NCI-H748 (cell line): Measurements from ENCODE around the gene PPP6R2.

Source experiments
- DNase-seq: peaks from one replicate; lab custom pipeline; 2025; ENCODE audit not compliant: unreplicated experiment; lab: John Stamatoyannopoulos, UW

Gene PPP6R2, protein sequence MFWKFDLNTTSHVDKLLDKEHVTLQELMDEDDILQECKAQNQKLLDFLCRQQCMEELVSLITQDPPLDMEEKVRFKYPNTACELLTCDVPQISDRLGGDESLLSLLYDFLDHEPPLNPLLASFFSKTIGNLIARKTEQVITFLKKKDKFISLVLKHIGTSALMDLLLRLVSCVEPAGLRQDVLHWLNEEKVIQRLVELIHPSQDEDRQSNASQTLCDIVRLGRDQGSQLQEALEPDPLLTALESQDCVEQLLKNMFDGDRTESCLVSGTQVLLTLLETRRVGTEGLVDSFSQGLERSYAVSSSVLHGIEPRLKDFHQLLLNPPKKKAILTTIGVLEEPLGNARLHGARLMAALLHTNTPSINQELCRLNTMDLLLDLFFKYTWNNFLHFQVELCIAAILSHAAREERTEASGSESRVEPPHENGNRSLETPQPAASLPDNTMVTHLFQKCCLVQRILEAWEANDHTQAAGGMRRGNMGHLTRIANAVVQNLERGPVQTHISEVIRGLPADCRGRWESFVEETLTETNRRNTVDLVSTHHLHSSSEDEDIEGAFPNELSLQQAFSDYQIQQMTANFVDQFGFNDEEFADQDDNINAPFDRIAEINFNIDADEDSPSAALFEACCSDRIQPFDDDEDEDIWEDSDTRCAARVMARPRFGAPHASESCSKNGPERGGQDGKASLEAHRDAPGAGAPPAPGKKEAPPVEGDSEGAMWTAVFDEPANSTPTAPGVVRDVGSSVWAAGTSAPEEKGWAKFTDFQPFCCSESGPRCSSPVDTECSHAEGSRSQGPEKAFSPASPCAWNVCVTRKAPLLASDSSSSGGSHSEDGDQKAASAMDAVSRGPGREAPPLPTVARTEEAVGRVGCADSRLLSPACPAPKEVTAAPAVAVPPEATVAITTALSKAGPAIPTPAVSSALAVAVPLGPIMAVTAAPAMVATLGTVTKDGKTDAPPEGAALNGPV

DNA sequence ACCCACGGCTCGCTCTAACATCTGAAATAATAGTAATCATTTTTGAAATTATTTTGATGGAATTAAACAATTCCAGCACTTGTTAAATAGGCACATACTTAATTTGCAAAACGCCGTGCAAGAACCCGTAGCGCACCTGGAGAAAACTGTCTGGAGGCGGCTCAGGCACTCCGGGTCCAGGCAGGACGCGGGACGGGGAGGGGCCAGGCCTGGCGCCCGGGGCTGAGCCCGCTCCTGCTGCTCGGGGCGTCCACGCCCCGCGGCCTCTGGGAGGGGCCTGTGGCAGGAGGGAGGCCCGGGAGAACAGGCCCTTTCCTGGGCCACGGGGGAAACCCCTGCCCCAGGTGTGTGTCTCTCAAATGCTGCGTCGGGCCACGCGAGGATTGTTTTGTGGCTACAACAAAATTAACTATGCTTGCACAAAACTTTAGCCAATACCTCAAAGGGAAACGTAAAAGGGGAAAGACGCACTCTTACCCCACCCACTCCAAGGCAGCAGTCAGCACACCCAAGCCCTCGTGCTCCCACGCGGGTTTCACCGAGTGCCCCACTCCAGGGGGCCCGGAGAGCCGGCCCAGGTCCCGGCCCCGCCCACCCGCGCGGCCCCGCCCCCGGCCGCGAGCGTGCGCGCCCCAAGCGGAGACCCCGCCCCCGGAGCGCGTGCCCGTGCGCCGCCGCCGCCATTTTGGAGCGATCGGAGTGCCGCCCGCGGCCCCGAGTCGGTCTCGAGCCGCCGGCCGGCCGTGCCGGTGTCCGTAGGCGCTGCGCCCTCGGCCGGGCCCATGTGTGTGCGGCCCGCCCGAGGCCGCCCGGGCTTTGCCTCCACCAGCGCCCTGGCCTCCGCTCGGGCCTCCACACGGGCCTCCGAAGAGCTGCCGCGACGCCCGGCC, at the start of gene PPP6R2:
PPP6R2 (plus strand) TSS at position 677 of the 890 bp plus-strand sequence. CDS start 50,582 bp downstream, outside the sequence.
- peak; percentile 78 for DNase-seq

DNA sequence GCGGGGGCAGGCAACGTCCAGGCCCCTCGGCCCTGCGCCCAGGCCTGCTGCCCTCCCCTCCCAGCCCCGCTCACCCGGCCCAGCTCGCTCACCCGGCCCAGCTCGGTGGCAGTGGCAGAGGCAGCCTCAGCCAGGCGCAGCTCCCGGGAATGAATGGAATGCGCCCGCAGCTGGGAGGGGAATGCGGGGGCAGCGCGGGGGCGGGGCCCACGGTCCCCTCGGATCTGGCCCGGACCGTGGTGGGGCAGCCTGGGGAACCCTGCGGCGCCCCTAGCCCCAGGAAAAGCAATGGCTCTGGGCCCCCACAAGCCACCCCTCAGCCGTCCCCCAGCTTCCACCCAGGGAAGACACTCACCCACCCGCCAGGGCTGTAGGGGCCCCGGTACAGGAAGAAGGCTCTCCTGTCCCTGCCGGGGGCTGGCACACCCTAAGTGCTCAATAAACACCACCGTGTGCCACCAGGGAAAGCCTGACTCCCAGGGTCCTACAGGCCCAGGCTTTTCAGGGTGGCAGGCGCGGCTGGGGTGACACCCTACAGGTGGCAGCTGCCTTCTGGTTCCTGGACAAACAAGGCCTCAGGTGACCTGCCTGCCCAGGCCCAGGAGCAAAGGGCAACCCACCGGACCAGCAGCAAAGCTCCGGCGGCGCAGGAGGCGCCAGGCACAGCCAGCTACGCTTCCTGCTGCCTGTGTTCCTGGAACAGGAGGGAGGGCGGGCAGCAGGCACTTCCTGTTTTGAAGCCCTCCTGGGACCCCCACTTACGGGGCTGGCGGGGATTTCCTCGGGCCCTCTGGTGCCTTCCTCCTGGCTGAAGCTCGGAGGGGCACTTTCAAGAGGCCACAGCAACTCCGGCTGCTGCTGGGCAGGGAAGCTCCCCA, 49.4 kb upstream of the PPP6R2 start:
- DNase-seq = no peak

DNA sequence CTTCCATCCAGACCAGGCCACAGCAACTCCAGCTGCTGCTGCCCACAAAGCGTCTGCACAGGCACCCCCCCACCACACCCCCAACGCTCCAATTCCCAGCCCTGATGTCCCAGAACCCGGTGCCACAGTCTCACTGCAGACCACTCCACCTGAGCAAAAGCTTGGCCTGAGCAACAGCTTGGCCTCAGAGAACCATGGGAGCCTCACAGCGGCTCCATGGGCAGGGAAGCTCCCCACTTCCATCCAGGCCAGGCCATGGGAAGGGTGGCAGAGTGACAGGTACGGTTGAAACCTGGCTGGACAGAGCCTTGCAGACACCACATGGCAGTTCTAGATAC, 48.8 kb upstream of the PPP6R2 start:
- DNase-seq = no peak

DNA sequence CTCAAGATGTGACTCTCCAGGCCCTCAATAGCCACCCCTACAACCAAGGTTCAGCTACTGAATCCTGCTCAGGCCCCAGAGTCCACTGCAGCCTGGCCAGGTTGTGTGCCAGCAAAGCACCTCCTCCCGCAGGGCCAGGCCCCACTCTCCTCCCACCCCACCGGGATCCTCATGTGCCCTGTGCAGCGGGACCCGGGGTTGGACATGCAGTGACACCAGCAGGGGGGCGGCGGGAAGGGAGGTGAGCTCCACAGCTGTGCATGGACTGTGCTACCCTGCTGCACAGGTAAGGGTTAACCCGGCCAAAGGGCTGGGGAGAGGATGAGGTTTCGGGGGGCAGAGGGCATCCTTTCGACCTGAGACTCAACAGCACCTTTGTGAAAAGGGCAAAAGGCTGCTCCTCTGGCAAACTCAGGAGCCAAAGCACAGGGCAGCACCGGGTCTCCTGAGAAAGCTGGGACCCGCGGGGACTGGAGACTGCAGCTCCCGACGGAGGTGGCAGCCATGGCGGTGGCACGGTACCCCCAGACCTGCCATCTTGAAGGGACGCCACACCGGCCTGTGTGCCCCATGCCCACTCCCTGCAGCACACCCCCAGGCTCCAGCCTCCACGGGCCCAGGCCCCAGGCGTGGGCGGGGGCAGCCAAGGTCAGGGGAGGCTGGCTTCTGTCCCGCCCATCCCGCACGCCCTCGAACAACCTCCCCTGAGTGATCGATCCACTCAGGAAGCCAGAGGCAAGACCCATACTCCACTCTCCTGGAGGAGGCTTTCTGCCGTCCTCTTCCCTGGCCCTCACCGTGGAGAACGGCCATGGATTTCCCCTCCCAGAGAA, 46.3 kb upstream of the PPP6R2 start:
- DNase-seq = no peak

DNA sequence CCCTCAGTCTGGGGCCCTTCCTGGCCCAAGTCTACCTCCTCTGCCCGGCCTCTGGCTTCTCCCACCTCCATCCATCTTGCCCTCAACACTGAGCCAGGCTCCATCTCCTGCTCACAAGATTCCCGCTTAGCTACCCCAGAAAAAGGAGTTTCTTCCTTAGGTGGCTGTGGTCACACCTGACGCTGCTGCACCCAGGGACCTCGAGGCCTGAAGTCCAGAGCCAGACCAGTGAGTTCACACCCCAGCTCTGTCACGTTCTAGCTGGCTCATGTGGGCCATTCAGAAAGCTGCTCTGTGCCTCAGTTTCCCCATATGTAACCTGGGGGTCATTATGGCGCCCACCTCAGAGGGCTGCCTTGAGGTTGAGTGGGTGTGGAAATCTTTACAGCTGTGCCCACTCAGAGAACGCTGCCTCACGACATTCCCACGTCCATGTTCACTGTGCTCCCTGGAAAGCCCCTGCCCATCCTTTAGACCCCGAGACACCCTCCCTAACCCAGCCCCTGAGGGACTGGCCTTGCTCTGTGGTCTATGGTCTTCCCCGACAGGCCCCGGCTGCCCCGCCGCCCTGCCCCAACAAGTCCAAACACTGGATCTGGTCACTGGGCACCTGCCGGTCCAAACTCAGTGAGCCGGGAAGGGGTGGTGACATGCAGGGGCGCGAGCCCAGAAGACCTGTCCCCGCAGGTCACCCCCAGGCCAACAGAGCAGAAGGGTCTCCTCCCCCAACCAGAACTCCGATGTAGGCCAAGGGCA, 45.4 kb upstream of the PPP6R2 start:
- DNase-seq = no peak

DNA sequence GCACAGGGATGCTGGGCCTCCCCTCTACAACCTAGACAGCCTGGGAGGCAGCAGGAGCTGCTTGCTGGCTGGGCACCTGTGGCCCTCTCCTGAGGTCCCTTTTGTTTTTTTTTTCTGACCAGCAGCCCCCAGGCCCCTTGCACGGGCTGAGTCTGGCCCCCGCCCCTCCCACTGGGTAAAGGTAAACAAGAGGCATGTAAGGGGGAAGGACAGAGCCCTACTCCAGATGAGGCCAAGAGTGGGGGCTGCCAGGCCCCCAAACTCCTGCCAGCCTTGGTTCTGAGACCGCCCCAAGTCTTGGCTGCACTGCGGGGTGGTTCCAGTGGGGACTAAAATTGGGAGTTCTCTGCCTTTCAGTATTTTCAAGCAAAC, 44.9 kb upstream of the PPP6R2 start:
- DNase-seq = no peak

DNA sequence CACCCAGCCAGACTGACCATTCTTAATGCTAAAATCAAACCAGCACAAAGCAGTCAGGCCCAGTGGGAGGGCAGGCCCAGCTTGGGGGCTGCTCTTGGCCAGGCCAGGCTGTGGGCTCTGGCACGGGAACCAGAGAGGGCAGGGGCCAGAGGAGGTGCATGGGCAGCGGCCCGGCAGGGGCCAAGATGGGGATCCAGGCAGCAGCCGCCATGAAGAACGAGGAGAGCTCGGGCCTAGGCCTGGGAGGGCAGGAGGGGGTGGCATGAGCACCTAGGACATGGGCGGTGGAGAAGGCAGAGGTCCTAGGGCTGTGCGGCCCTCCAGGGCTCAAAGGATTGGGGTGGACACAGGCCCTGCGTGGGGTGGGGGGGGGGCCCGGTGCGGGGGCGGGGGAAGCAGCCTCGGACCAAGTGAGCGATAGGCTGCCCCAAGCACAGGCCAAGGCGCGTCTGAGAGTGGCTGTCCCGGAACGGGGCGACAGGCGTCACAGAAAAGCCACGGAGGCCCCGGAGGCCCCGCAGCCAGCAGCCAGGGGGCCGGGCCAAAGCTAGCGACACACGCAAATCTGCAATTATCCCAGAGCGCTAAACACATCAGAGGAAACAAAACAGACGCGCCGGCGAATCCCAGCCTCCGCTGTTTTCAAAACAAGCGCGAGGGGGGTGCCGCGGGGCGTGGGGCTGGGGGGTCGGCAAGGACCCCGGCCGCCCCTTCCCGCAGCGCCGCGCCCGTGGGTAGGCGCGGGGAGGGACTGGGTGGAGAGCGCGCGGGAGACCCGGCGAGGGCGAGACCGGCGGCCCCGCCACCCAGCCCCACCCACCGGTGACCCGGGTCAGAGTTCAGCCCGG, 44.0 kb upstream of the PPP6R2 start:
- peak; percentile 48 for DNase-seq

DNA sequence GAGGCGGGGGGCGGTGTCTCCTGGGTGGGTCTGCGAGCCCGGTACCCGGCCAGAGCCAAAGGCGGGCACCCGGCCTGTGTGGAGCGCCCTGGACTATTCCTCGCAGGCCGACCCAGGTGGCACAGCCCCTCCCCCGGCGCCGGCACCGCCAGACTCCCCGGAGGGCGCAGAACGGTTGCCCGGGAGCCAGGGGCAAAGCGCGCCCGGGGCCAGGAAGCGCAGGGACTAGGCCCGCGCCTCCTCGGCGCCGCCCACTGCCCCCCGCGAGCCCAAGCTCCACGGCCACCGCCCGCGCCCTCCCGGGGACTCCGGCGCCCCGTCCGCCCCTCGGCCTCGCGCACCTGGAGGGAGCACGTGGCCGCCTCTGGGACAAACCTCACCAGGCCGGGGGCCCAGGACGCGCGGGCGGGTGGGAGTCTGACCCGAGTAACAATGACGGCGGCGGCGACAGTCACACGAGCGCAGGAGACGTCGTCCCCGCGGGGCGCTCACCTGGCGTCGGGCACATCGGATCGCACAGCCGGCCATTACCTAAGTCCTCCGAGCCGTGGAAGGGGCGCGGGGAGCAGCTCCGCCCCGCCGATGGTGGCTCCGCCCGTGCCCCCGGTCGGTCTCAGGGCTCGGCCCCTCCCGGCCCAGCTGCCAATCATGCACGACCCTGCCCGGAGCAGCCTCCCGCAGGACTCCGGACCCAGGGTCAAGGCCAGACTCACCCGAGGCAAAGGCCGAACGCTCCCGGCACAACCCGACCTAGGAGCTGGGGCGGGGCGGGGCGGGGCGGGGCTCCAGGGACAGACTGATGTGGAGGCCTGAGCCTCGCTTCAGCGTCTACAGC, 43.1 kb upstream of the PPP6R2 start:
- DNase-seq = peak; percentile 52

DNA sequence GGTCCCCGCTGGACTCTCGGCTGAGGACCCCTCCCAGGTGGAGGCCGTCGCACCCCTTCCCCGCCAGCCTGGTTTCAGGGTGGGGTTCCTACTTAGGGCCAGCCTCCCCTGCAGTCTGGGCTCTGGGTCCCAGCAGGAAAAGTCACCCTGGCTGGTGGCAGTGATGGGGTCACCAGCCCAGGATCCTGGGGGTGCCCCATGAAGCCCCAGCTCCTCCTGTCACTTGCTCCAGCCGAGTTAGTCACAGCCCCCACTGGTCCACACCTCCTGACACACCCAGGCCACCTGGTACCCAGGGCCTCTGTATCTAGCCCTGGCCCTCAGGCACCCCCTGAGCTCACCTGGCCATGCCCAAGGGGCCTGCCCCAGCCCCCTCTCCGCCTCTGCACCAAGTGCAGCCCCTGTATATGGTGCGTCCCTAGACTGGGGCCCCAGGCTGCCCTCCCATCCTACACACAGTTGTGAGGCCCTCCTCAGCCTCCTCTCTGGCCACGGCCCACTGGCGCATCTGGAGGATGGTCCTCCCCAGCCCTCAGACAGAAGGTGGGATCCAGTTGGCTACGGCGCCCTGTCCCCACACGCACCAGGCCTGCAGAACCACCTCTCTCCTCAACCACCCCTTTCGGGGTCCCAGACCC, 42.4 kb upstream of the PPP6R2 start:
- DNase-seq = no peak

DNA sequence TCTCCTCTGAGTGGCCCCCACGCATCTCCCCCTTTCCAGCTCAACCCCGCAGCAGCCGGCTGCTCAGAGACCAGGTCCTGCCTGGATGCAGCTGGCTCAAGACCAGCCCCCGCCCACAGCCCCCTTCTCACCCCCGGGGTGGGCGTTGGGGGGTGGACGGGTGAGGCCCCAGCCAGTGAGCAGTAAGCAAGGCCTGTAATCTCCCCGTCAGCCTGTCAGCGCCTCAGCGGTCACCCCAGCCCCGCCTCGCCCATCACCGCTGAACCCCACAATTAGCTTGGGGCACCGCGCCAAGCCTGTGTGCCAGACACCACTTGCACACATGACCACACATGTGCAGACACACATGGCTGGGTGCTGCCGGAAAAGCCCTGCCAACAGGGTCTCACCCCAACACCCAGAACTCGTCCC, 41.5 kb upstream of the PPP6R2 start:
- no peak for DNase-seq

DNA sequence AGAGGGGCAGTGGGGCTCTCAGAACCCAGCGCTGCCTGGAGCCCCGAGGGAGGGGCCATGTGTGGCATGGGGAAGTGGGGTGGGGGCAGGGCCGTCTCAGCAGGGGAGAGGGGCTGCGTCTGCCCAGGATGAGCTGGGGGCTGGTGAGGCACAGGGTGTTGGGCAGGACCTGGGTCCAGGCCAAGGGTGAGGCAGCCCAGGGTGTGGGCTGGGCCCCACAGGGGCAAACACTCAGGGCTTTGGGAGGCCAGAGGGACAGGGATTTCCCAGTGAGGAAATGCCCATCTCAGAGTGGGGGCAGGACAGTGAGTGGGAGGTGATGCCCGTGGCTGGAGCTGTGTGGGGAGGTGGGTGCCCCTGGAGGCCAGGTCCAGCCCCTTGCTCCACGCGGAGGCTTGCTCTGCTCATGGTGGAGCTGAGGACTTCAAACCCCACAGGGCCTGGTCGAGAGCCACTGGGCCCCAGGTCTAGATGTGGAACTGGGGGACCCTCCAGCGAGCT, 41.0 kb upstream of the PPP6R2 start:
- no peak for DNase-seq

DNA sequence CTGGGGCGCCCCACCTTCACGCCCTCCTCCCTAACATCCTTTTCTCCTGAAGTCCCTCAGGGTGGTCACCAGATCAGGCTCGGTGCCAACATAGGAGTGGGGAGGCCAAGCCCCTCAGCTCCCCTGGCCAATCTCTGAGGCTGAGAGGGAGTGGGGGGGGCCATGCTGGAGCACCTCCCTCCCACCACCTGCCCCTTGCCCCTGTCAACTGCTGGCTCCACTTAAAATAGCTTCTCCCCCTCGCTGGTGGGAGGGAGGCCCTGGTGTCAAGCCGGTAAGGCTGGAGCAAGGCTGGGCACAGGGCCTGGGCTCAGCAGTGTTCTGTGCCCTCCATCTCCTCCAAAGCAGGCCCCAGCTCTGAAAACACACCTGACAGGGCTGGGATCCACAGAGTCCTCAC, 40.6 kb upstream of the PPP6R2 start:
- no peak for DNase-seq

DNA sequence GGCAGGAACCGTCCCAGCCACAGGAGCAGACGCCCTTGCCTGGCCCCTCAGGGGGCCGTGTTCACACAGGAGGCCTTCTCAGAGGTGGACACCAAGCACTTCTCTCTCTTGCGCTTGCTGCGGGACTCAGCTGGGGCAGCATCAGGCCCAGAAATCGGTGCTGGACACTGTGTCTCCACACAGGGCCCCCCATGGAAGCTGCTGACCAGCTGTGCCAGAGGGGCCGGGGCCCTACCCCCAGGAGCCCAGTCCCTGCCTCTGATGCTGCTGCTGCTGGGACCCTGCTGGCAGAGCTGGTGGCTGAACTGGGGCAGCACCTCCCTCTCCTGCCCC, 39.6 kb upstream of the PPP6R2 start:
- no peak for DNase-seq

DNA sequence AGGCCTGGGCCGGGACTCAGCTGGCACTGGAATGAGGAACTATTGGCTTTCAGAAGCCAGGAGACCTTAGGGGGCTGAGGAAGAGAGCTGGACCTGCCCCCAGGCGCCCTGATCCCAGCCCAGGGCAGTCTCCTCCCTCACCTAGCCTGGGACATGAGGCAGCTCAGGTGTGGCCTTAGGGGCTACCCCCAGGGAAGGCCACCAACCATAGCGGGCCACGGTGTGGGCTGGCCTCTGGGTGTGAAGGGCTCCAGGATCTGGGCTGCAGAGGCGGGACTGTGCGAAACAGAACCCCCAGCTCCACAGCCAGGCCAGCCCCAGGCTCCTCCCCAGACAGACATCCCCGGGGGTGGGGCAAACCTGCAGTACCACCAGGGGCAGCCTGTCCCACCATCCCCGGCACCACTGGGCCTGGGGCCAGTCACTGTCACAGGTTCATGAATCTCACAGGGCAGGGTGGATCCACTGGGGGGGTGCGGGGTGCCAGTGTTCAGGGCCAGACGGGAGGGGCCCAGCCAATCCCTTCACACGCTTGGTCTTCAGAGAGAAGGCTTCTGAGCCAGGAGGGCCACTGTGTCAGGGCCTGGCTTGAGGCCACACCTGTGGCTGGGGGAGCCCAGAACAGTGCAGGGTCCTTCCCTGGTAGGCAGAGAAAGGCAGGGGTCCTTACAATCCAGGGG, 39.1 kb upstream of the PPP6R2 start:
- no peak for DNase-seq

DNA sequence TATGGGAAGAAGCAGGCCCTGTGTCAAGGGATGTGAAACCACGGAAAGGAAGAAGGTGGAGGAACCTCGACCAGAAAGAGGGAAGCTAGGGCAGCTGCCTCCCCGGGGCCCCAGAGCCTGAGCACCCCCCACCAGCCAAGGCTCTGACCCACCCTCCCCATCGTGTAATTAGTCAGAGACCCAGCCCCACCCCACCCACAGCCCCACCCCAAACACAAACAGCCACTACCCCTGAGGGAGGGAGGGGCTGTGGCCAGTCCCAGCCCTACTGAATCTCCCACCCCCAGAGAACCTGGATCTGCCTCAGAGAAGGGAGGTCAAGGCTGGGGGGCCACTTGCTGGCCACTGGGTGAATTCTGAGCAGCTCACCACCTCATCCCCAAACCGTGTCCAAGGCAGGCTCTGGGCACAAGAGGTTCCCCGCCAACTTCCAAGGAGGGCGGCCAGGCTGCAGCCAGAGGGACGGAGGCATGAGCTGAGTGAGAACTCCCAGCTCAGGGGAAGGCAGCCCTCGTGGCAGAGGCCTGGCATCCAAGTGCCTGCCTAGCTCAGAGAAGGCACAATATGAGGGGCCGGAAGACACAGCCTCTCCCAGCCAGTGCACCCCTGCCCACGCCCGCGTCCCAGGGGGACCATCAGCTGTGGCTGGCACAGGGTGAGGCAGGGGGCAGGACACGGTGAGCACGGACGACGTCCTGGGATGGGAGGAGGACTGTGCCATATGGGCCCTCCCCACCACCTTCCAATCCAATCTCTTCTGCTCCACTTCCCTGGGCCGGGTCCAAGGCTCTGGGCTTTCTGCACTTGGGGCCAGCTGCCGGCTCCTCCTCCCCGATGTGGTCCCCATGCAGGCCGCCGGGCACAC, 38.4 kb upstream of the PPP6R2 start:
- DNase-seq = no peak
